Neural cell (in vitro differentiated cells): ENCODE results near the gene PTPRK. TPM values are rescaled to one million over a fixed set of nuclear protein-coding genes. Genes with fewer than 3 reads are reported as not detected.

Source experiments
- H2AFZ ChIP-seq: fragments of 200-600, 300-800 bp; sonication (generic), shearing (Covaris generic); 2 replicates; pipeline ENCODE4 v1.6.0; 2014; ENCODE audit warnings: low read depth, mild to moderate bottlenecking, antibody characterized with exemption, low read length, moderate library complexity
- H3F3A ChIP-seq: fragments of 200-600 bp; shearing (Covaris generic); 2 replicates; pipeline ENCODE4 v1.6.1; 2016; ENCODE audit warnings: mild to moderate bottlenecking, moderate library complexity, mixed read lengths, antibody characterized with exemption, low read length; ENCODE audit not compliant: insufficient read depth, poor library complexity, severe bottlenecking
- H3K27ac ChIP-seq: fragments of 200-600, 300-800 bp; sonication (generic), shearing (Covaris generic); 2 replicates; pipeline ENCODE4 v1.5.1; 2014; ENCODE audit warnings: mild to moderate bottlenecking, low read length, moderate library complexity
- H3K27me3 ChIP-seq: fragments of 300-800, 200-600 bp; sonication (generic), shearing (Covaris generic); 2 replicates; pipeline ENCODE4 v1.6.0; 2014; ENCODE audit warnings: mild to moderate bottlenecking, low read depth, low read length, moderate library complexity; ENCODE audit not compliant: insufficient read depth
- H3K36me3 ChIP-seq: fragments of 300-800, 200-600 bp; sonication (generic), shearing (Covaris generic); 2 replicates; pipeline ENCODE4 v1.5.1; 2014; ENCODE audit warnings: mild to moderate bottlenecking, antibody characterized with exemption, low read length, moderate library complexity; ENCODE audit not compliant: insufficient read depth
- H3K4me2 ChIP-seq: fragments of 300-800, 200-600 bp; sonication (generic), shearing (Covaris generic); 2 replicates; pipeline ENCODE4 v1.6.0; 2014; ENCODE audit warnings: mild to moderate bottlenecking, low read length
- H3K4me3 ChIP-seq: fragments of 300-800, 200-600 bp; sonication (generic), shearing (Covaris generic); 2 replicates; pipeline ENCODE4 v1.5.1; 2014; ENCODE audit warnings: mild to moderate bottlenecking, low read length, moderate library complexity
- H3K79me2 ChIP-seq: fragments of 200-600 bp; shearing (Covaris generic); replicated peaks from 2 replicates; pipeline ENCODE4 v1.6.0; 2014; ENCODE audit warnings: mild to moderate bottlenecking, low read length, moderate library complexity; ENCODE audit not compliant: insufficient read depth
- H3K9ac ChIP-seq: fragments of 300-800, 200-600 bp; sonication (generic), shearing (Covaris generic); 2 replicates; pipeline ENCODE4 v1.6.1; 2016; ENCODE audit warnings: mild to moderate bottlenecking, low read length, mixed read lengths
- H3K9me2 ChIP-seq: fragments of 200-600 bp; shearing (Covaris generic); 2 replicates; pipeline ENCODE4 v1.6.1; 2016; ENCODE audit warnings: mild to moderate bottlenecking, low read length, mixed read lengths; ENCODE audit not compliant: insufficient read depth
- H3K9me3 ChIP-seq: fragments of 200-600, 300-800 bp; sonication (generic), shearing (Covaris generic); 2 replicates; pipeline ENCODE4 v1.6.1; 2016; ENCODE audit warnings: mild to moderate bottlenecking, mixed run types, low read length, moderate library complexity, mixed read lengths
- H4K20me1 ChIP-seq: fragments of 200-600 bp; shearing (Covaris generic); 2 replicates; pipeline ENCODE4 v1.6.1; 2016; ENCODE audit warnings: mild to moderate bottlenecking, mixed run types; ENCODE audit not compliant: insufficient read depth
- CTCF ChIP-seq: fragments of 450-650 bp; IDR thresholded peaks from 2 replicates; pipeline ENCODE4 v1.5.1; 2014; ENCODE audit warnings: antibody characterized with exemption, mild to moderate bottlenecking, moderate library complexity; ENCODE audit not compliant: poor library complexity, severe bottlenecking
- EP300 ChIP-seq: fragments of 450-650 bp; conservative IDR thresholded peaks from 2 replicates; pipeline ENCODE4 v1.6.1; 2014; ENCODE audit warnings: antibody characterized with exemption, mild to moderate bottlenecking, moderate library complexity; ENCODE audit not compliant: poor library complexity, severe bottlenecking
- EZH2 ChIP-seq: fragments of 200-600, 300-800 bp; shearing (Covaris generic), sonication (generic); IDR thresholded peaks from 2 replicates; pipeline ENCODE4 v1.6.1; 2014; ENCODE audit warnings: antibody characterized with exemption, low read length, borderline replicate concordance, mild to moderate bottlenecking; ENCODE audit not compliant: insufficient read depth, poor library complexity, severe bottlenecking
- MXI1 ChIP-seq: fragments of 450-650 bp; conservative IDR thresholded peaks from 2 replicates; pipeline ENCODE4 v1.6.1; 2014; ENCODE audit warnings: antibody characterized with exemption, mild to moderate bottlenecking; ENCODE audit not compliant: poor library complexity, severe bottlenecking
- POLR2AphosphoS5 ChIP-seq: IDR thresholded peaks from 2 replicates; pipeline ENCODE4 v1.6.1; 2012
- RAD21 ChIP-seq: fragments of 450-650 bp; conservative IDR thresholded peaks from 2 replicates; pipeline ENCODE4 v1.6.1; 2014; ENCODE audit warnings: antibody characterized with exemption, mild to moderate bottlenecking, moderate library complexity
- REST ChIP-seq: IDR thresholded peaks from 2 replicates; pipeline ENCODE4 v1.6.1; 2012; ENCODE audit warnings: borderline replicate concordance
- SMC3 ChIP-seq: fragments of 450-650 bp; conservative IDR thresholded peaks from 2 replicates; pipeline ENCODE4 v1.6.1; 2014; ENCODE audit warnings: antibody characterized with exemption, mild to moderate bottlenecking, moderate library complexity; ENCODE audit not compliant: poor library complexity
- TAF1 ChIP-seq: IDR thresholded peaks from 2 replicates; pipeline ENCODE4 v1.6.1; 2012; ENCODE audit warnings: low read depth
- polyA plus RNA-seq: library from polyadenylated mRNA; depleted of rRNA; stranded (reverse); fragments of >200 nt; gene quantifications from 2 replicates; pipeline ENCODE4 v1.2.3, GENCODE V29; 2014

The PTPRK gene
- polyA plus RNA-seq, 1 donor from 2014 or later, result 10.4 TPM

- no peak overlapping the region for H3K4me3 ChIP-seq
- H3F3A ChIP-seq, result no peaks in the 10 kb centered on the region
- TF ChIP-seq CTCF, result no peak
- no peak for TF ChIP-seq EZH2
- TF ChIP-seq POLR2AphosphoS5, result no peak
- no peak for TF ChIP-seq SMC3
- no peak for TF ChIP-seq REST
- TF ChIP-seq TAF1, result no peak
- no peak for TF ChIP-seq MXI1
- no peak for TF ChIP-seq EP300
- TF ChIP-seq RAD21, result no peak
- H2AFZ ChIP-seq, result no peak overlapping the region
- no peaks in the 10 kb centered on the region for H3K9me3 ChIP-seq
- no peak overlapping the region for H3K27ac ChIP-seq
- no peaks in the 10 kb centered on the region for H3K9me2 ChIP-seq
- no peak overlapping the region for H3K9ac ChIP-seq
- no peaks in the 10 kb centered on the region for H4K20me1 ChIP-seq
- no peak overlapping the region for H3K4me2 ChIP-seq
- H3K36me3 ChIP-seq, result no peaks in the 10 kb centered on the region
- H3K27me3 ChIP-seq, result no peaks in the 10 kb centered on the region
- H3K79me2 ChIP-seq, result no peaks in the 10 kb centered on the region
Measured at GRCh38 chr6:128505603-128506002, 14.8 kb downstream of the PTPRK start.

- Histone ChIP-seq H3K4me3 (no peak overlapping the region), H2AFZ (no peak overlapping the region), H3K27ac (no peak overlapping the region), H3K27me3 (no peaks in the 10 kb centered on the region), H3K36me3 (no peaks in the 10 kb centered on the region), H3K9me2 (no peaks in the 10 kb centered on the region), H4K20me1 (no peaks in the 10 kb centered on the region), H3K9ac (no peak overlapping the region), H3K4me2 (no peak overlapping the region), H3K9me3 (no peaks in the 10 kb centered on the region), H3F3A (no peaks in the 10 kb centered on the region), H3K79me2 (no peaks in the 10 kb centered on the region)
- no peak for TF ChIP-seq TAF1
- TF ChIP-seq SMC3, result no peak
- no peak for TF ChIP-seq REST
- no peak for TF ChIP-seq EZH2
- no peak for TF ChIP-seq POLR2AphosphoS5
- TF ChIP-seq MXI1, result no peak
- TF ChIP-seq EP300, result no peak
Measured at GRCh38 chr6:128504003-128504654, 16.3 kb downstream of the PTPRK start.
